IMR-90 (cell line): ENCODE results near the gene ZNF732. TPM values are rescaled to one million over a fixed set of nuclear protein-coding genes. Genes with fewer than 3 reads are reported as not detected.

Experiments
- ATAC-seq: fragments of 200-7000 bp; cut with Tn5 transposase; 2 replicates; pipeline ENCODE4 v1.9.1; 2020; ENCODE audit warnings: low read depth, mild to moderate bottlenecking, moderate library complexity
- BruUV-seq: library from RNA; stranded (reverse); fragments of 400-500 nt; replicated peaks from 2 replicates; lab custom pipeline; 2021; lab: Mats Ljungman, UMichigan
- CTCF ChIA-PET: fragments of 300-600 bp; formaldehyde crosslinking; extraction: SDS; loops from one replicate; lab custom pipeline; 2021; ENCODE audit warnings: antibody characterized with exemption; lab: Yijun Ruan, JAX
- POLR2A ChIA-PET: fragments of 300-600 bp; sonication (Branson Sonifier 250); formaldehyde crosslinking; loops from one replicate; lab custom pipeline; 2022; ENCODE audit warnings: antibody characterized with exemption; ENCODE audit not compliant: unreplicated experiment; lab: Charles Lee
- DNase-seq: peaks from one replicate; pipeline ENCODE4 v3.0.0; 2013
- H2AFZ ChIP-seq: replicated peaks from 2 replicates; pipeline ENCODE3; 2013; ENCODE audit warnings: low read length, mild to moderate bottlenecking; ENCODE audit not compliant: poor library complexity
- H2AK5ac ChIP-seq: 2 replicates; pipeline ENCODE4 v1.6.1; 2013; ENCODE audit warnings: low read depth, low read length, inconsistent platforms
- H2AK9ac ChIP-seq: replicated peaks from 2 replicates; pipeline ENCODE3; 2013; ENCODE audit warnings: mild to moderate bottlenecking, low read depth, low read length, moderate library complexity; ENCODE audit not compliant: poor library complexity
- H2BK120ac ChIP-seq: 2 replicates; pipeline ENCODE4 v1.6.1; 2013; ENCODE audit warnings: low read depth, low read length, inconsistent platforms
- H2BK15ac ChIP-seq: 3 replicates; pipeline ENCODE4 v1.6.1; 2013; ENCODE audit warnings: low read depth, low read length, inconsistent platforms
- H2BK20ac ChIP-seq: 2 replicates; pipeline ENCODE4 v1.6.1; 2013; ENCODE audit warnings: low read depth, mild to moderate bottlenecking, inconsistent platforms, low read length, moderate library complexity
- H2BK5ac ChIP-seq: 2 replicates; pipeline ENCODE4 v1.6.1; 2013; ENCODE audit warnings: mild to moderate bottlenecking, low read depth, low read length, inconsistent platforms; ENCODE audit not compliant: poor library complexity, severe bottlenecking
- H3K14ac ChIP-seq: replicated peaks from 2 replicates; pipeline ENCODE4 v1.6.1; 2013; ENCODE audit warnings: low read depth, low read length, inconsistent platforms
- H3K18ac ChIP-seq: 2 replicates; pipeline ENCODE4 v1.6.1; 2013; ENCODE audit warnings: low read depth, low read length, control low read depth
- H3K23ac ChIP-seq: 2 replicates; pipeline ENCODE4 v1.6.1; 2013; ENCODE audit warnings: low read depth, low read length, inconsistent platforms
- H3K27ac ChIP-seq: 2 replicates; pipeline ENCODE4 v1.5.1; 2013; ENCODE audit warnings: mild to moderate bottlenecking, control low read depth, low read length; ENCODE audit not compliant: insufficient read depth
- H3K27me3 ChIP-seq: 2 replicates; pipeline ENCODE4 v1.6.1; 2013; ENCODE audit warnings: low read length; ENCODE audit not compliant: control insufficient read depth, insufficient read depth
- H3K36me3 ChIP-seq: 2 replicates; pipeline ENCODE4 v1.6.1; 2013; ENCODE audit warnings: low read length, mixed read lengths; ENCODE audit not compliant: control insufficient read depth, insufficient read depth
- H3K4ac ChIP-seq: 2 replicates; pipeline ENCODE4 v1.6.1; 2013; ENCODE audit warnings: low read depth, low read length, inconsistent platforms
- H3K4me1 ChIP-seq: 2 replicates; pipeline ENCODE4 v1.6.1; 2013; ENCODE audit warnings: low read length, mixed read lengths; ENCODE audit not compliant: control insufficient read depth, insufficient read depth
- H3K4me2 ChIP-seq: 2 replicates; pipeline ENCODE4 v1.6.1; 2013; ENCODE audit warnings: low read depth, mild to moderate bottlenecking, control low read depth, low read length, moderate library complexity
- H3K4me3 ChIP-seq: 2 replicates; pipeline ENCODE4 v1.5.1; 2013; ENCODE audit warnings: low read depth, mild to moderate bottlenecking, control low read depth, low read length, moderate library complexity; ENCODE audit not compliant: insufficient read depth
- H3K56ac ChIP-seq: 2 replicates; pipeline ENCODE4 v1.6.1; 2013; ENCODE audit warnings: low read length, inconsistent platforms; ENCODE audit not compliant: insufficient read depth; ENCODE audit errors: extremely low read depth
- H3K79me1 ChIP-seq, 2 experiments: 2 replicates each; pipeline ENCODE4 v1.6.1; 2013; ENCODE audit warnings: low read length in 2 of 2, inconsistent platforms in 1 of 2, low read depth in 1 of 2
- H3K9ac ChIP-seq: 2 replicates; pipeline ENCODE4 v1.6.1; 2013; ENCODE audit warnings: low read depth, low read length, control low read depth
- H3K9me1 ChIP-seq: 2 replicates; pipeline ENCODE4 v1.6.1; 2013; ENCODE audit warnings: low read length, inconsistent platforms; ENCODE audit not compliant: insufficient read depth
- H3K9me3 ChIP-seq: 2 replicates; pipeline ENCODE4 v1.6.1; 2013; ENCODE audit warnings: low read length; ENCODE audit not compliant: control insufficient read depth, insufficient read depth
- H4K20me1 ChIP-seq: 2 replicates; pipeline ENCODE4 v1.6.1; 2013; ENCODE audit warnings: low read length, inconsistent platforms; ENCODE audit not compliant: insufficient read depth
- H4K5ac ChIP-seq: 2 replicates; pipeline ENCODE4 v1.6.1; 2013; ENCODE audit warnings: mild to moderate bottlenecking, low read depth, low read length, control low read depth
- H4K8ac ChIP-seq, 2 experiments: 2 replicates each; pipeline ENCODE4 v1.6.1; 2013; ENCODE audit warnings: low read depth in 2 of 2, low read length in 2 of 2, control low read depth in 1 of 2, inconsistent platforms in 1 of 2
- H4K91ac ChIP-seq: 2 replicates; pipeline ENCODE4 v1.6.1; 2013; ENCODE audit warnings: low read depth, low read length, inconsistent platforms; ENCODE audit not compliant: insufficient read depth
- BHLHE40 ChIP-seq: fragments of 150-350 bp; IDR thresholded peaks from 2 replicates; pipeline ENCODE4 v1.6.1; 2016; ENCODE audit warnings: mild to moderate bottlenecking, low read depth, low read length
- CEBPB ChIP-seq: IDR thresholded peaks from 2 replicates; pipeline ENCODE4 v1.6.1; 2012; ENCODE audit warnings: low read depth, low read length, improper control_type of control experiment
- CHD1 ChIP-seq: IDR thresholded peaks from 2 replicates; pipeline ENCODE4 v1.6.1; 2012; ENCODE audit warnings: low read depth, low read length, improper control_type of control experiment
- CTCF ChIP-seq: conservative IDR thresholded peaks from 2 replicates; pipeline ENCODE4 v1.5.1; 2012; ENCODE audit warnings: mild to moderate bottlenecking, low read depth, low read length, improper control_type of control experiment
- FOS ChIP-seq: fragments of 150-350 bp; IDR thresholded peaks from 2 replicates; pipeline ENCODE4 v1.6.1; 2016; ENCODE audit warnings: low read depth, low read length
- MAZ ChIP-seq: IDR thresholded peaks from 2 replicates; pipeline ENCODE4 v1.6.1; 2012; ENCODE audit warnings: low read depth, mild to moderate bottlenecking, low read length, improper control_type of control experiment, moderate library complexity, borderline replicate concordance
- MXI1 ChIP-seq: IDR thresholded peaks from 2 replicates; pipeline ENCODE4 v1.6.1; 2012; ENCODE audit warnings: low read depth, mild to moderate bottlenecking, low read length, moderate library complexity, borderline replicate concordance
- NFE2L2 ChIP-seq: fragments of 150-350 bp; IDR thresholded peaks from 2 replicates; pipeline ENCODE4 v1.6.1; 2016; ENCODE audit warnings: low read depth, mild to moderate bottlenecking, low read length
- POLR2A ChIP-seq: IDR thresholded peaks from 2 replicates; pipeline ENCODE4 v1.6.1; 2012; ENCODE audit warnings: mild to moderate bottlenecking, low read depth, low read length
- RAD21 ChIP-seq: IDR thresholded peaks from 2 replicates; pipeline ENCODE4 v1.6.1; 2012; ENCODE audit warnings: low read length, improper control_type of control experiment
- RCOR1 ChIP-seq: IDR thresholded peaks from 2 replicates; pipeline ENCODE4 v1.6.1; 2012; ENCODE audit warnings: mild to moderate bottlenecking, low read length, improper control_type of control experiment; ENCODE audit not compliant: insufficient replicate concordance
- RFX5 ChIP-seq: IDR thresholded peaks from 2 replicates; pipeline ENCODE4 v1.8.0; 2012; ENCODE audit warnings: low read depth, mild to moderate bottlenecking, low read length, moderate library complexity
- SMC3 ChIP-seq: fragments of 150-350 bp; IDR thresholded peaks from 2 replicates; pipeline ENCODE4 v1.6.1; 2016; ENCODE audit warnings: low read depth, mild to moderate bottlenecking, antibody characterized with exemption, low read length, moderate library complexity
- USF2 ChIP-seq: fragments of 150-350 bp; IDR thresholded peaks from 2 replicates; pipeline ENCODE4 v1.6.1; 2017; ENCODE audit warnings: mild to moderate bottlenecking, antibody characterized with exemption, low read length, low read depth
- WGBS, 2 experiments: methylation state at CpG; one replicate each; pipeline versions ENCODE4 v1.1.5 to v1.1.7; 2013; ENCODE audit warnings: missing lambda C conversion rate in 2 of 2; ENCODE audit not compliant: insufficient read length in 1 of 2; ENCODE audit errors: extremely low coverage in 2 of 2; 5-methylcytosine and 5-hydroxymethylcytosine counted together
- dilution Hi-C: fragments of 300-500 bp; cut with HindIII; formaldehyde crosslinking; loops from one replicate; pipeline ENCODE4 v1.14.3; 2018; ENCODE audit warnings: low sequenced_read_pairs; ENCODE audit not compliant: unreplicated experiment
- in situ Hi-C: fragments of 300-500 bp; cut with MboI; formaldehyde crosslinking; loops from 3 replicates; pipeline ENCODE4 v1.14.3; 2019; ENCODE audit warnings: low sequenced_read_pairs, inconsistent platforms, mixed read lengths
- intact Hi-C: fragments of 100-400 bp; cut with micrococcal nuclease; formaldehyde crosslinking; loops from 2 replicates; pipeline ENCODE4 v1.10.0; 2022
- polyA plus RNA-seq, 3 experiments: library from polyadenylated mRNA; depleted of rRNA; stranded (reverse); fragments of >200 nt; gene quantifications; 2 replicates each; pipeline ENCODE4 v1.2.3, GENCODE V29; 2012; ENCODE audit warnings: low replicate concordance in 1 of 3
- total RNA-seq: library from RNA; depleted of rRNA; stranded (reverse); fragments of >200 nt; gene quantifications from 2 replicates; pipeline ENCODE4 v1.2.3, GENCODE V29; 2012

The ZNF732 gene
- total and polyA plus RNA-seq, 2 of the 4 experiments (the other 2 are of a cell fraction), result under 0.01 TPM; not detected in 1

- DNase-seq (peak; percentile 96), ATAC-seq (peak; percentile 94)
- BruUV-seq, result no TSS peak
- peaks cover 2% of the 10 kb centered on the region for H3K36me3 ChIP-seq
- H3K56ac ChIP-seq, result no peak within 1 kb of the TSS; the same call in 1 of the 2 replicates
- H2BK15ac ChIP-seq, result no peak within 1 kb of the TSS
- H2AK5ac ChIP-seq, result no peak within 1 kb of the TSS; the same call in 1 of the 2 replicates
- H3K9me3 ChIP-seq, result peaks cover 18% of the 10 kb centered on the region
- peak within 1 kb of the TSS; percentile 76 for H3K4me2 ChIP-seq
- peak within 1 kb of the TSS; percentile 79 to 81 for H4K8ac ChIP-seq
- peak within 1 kb of the TSS; percentile 48; the same call in 1 of the 2 replicates for H3K23ac ChIP-seq
- CTCF ChIA-PET, result no interaction called here
- peak within 1 kb of the TSS; percentile 70 for H2BK5ac ChIP-seq
- H3K9me1 ChIP-seq, result no peaks in the 10 kb centered on the region
- dilution Hi-C loops, result no loop called here
- peak within 1 kb of the TSS; percentile 79 for H3K27ac ChIP-seq
- no peaks in the 10 kb centered on the region for H3K27me3 ChIP-seq
- H4K91ac ChIP-seq, result peak within 1 kb of the TSS; percentile 56; the same call in 1 of the 2 replicates
- peak within 1 kb of the TSS; percentile 69 for H3K4me3 ChIP-seq
- H2BK120ac ChIP-seq, result peak within 1 kb of the TSS; percentile 43; the same call in 1 of the 2 replicates
- POLR2A ChIA-PET, result no interaction called here
- H2AK9ac ChIP-seq, result peak within 1 kb of the TSS; percentile 94
- H3K18ac ChIP-seq, result peak within 1 kb of the TSS; percentile 27; the same call in 1 of the 2 replicates
- peak within 1 kb of the TSS; percentile 73; the same call in 1 of the 2 replicates for H3K4ac ChIP-seq
- intact Hi-C loops, result loop anchor here (10.0 kb wide), 1 partner anchor 337 kb away; the partner anchor contains the start of genes ATP5ME and MYL5
- peak within 1 kb of the TSS; percentile 99 for H2AFZ ChIP-seq
- H2BK20ac ChIP-seq, result no peak within 1 kb of the TSS
- H3K9ac ChIP-seq, result peak within 1 kb of the TSS; percentile 78
- in situ Hi-C loops, result no loop called here
- H3K14ac ChIP-seq, result peak within 1 kb of the TSS; percentile 49; the same call in 1 of the 2 replicates
- WGBS, 2 experiments, result 1% methylated on average over 16 of the region's 59 CpGs; no CpG with 5 or more reads in 1 of the 2 experiments
- H4K20me1 ChIP-seq, result no peaks in the 10 kb centered on the region
- H3K4me1 ChIP-seq, result no peaks in the 10 kb centered on the region
- peak within 1 kb of the TSS; percentile 78 for H4K5ac ChIP-seq
- H3K79me1 ChIP-seq, result peaks cover 16 to 18% of the 10 kb centered on the region in 2 experiments; a peak in 3 of 4 replicates
- TF ChIP-seq NFE2L2 (no peak), CHD1 (no peak), CEBPB (no peak), CTCF (no peak), POLR2A (peak; percentile 82), USF2 (no peak), RAD21 (no peak), RFX5 (no peak), MXI1 (no peak; the same call in 1 of the 2 replicates), FOS (peak; percentile 33; the same call in 1 of the 2 replicates), RCOR1 (no peak), BHLHE40 (peak; percentile 29; the same call in 1 of the 2 replicates), SMC3 (no peak), MAZ (peak; percentile 60; the same call in 1 of the 2 replicates)
These were observed 32.1 kb upstream of the ZNF732 start, which contains the start of gene ZNF141 for GRCh38 chr4:337143-337931. Gene ZNF141, plus strand, starts transcription at chr4:337814. Its CDS starts 170 bp downstream, at chr4:337984.
